Urinary bladder (tissue), 4 donors: ENCODE data around the gene RPL35. TPM values are rescaled to one million over a fixed set of nuclear protein-coding genes. Genes with fewer than 3 reads are reported as not detected.

Source experiments
- DNase-seq: peaks from one replicate; pipeline ENCODE4 v3.0.0-alpha.2; 2015; ENCODE audit errors: extremely low spot score
- H3K27ac ChIP-seq: one replicate; pipeline ENCODE4 v1.5.1; 2013; ENCODE audit warnings: low read depth, mild to moderate bottlenecking, moderate library complexity
- H3K36me3 ChIP-seq: one replicate; pipeline ENCODE4 v1.6.1; 2013; ENCODE audit warnings: mild to moderate bottlenecking, moderate library complexity; ENCODE audit not compliant: insufficient read depth
- H3K4me1 ChIP-seq: one replicate; pipeline ENCODE4 v1.6.1; 2013; ENCODE audit warnings: mild to moderate bottlenecking, moderate library complexity; ENCODE audit not compliant: insufficient read depth
- H3K4me3 ChIP-seq: one replicate; pipeline ENCODE4 v1.5.1; 2013; ENCODE audit warnings: low read depth, low read length
- WGBS: extraction: QIAGEN DNeasy Blood & Tissue Kit; methylation state at CpG from one replicate; pipeline ENCODE4 v1.1.7; 2013; 5-methylcytosine and 5-hydroxymethylcytosine counted together
- polyA plus RNA-seq: library from polyadenylated mRNA; stranded (reverse); fragments of 200-250 nt; gene quantifications from one replicate; pipeline ENCODE4 v1.2.3, GENCODE V29; 2013
- total RNA-seq: library from RNA; depleted of rRNA; stranded (reverse); fragments of >200 nt; gene quantifications from one replicate; pipeline ENCODE4 v1.2.3, GENCODE V29; 2014
- donor health status: healthy with polysubstance abuse.
- donor health status: healthy.

RPL35 gene
- total and polyA plus RNA-seq, 2 donors = 1,117 to 2,692 TPM

DNA sequence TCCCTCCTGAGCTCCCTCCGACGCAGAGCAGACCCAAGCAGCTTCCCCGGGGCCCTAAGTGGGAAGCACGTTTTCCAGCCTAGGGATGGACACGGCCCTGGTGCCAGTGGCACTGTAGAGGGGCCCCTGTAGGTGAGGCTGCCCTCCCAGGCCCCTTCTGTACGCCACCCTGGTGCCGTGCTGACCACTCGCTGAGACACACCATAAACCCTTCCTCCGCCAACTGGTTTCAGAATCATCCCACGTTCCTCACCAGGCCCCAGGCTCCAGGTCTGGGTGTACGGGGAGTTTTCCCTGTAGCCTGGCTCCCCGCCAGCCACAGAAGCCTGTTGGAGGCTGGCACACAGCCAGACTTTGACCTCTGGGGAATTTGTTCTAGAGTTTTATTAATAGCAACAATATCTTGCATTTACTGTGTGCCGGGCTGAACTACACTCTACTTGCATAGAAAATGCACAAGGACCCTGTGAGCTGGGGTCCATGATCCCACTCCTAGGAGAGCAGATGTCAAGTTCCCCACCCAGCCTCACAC, 26.7 kb downstream of the RPL35 start:
- H3K36me3 ChIP-seq = no peaks in the 10 kb centered on the region
- 44% methylated on average over 13 of the region's 13 CpGs for WGBS
- no peak for DNase-seq
- no peak overlapping the region for H3K4me3 ChIP-seq
- no peaks in the 10 kb centered on the region for H3K4me1 ChIP-seq
- H3K27ac ChIP-seq = no peak overlapping the region

DNA sequence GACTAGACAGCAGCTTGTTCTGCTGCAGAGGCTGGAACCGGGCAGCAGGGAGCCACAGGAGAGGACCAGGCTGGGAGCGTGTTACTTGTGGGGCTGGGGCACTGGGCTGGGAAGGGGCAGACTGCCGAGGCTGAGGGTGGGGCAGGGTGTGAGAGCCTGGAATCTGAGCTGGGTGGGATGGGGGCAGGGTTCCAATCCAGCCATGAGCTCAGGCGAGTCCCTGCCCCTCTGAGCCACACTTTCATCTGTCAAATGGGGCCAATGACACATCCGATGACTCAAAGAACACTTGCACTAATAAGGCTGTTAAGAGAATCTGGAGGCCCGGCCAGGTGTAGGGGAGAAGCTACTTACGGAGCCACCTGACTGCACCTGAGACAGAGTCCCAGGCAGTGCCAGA, 27.2 kb downstream of the RPL35 start:
- Histone ChIP-seq H3K4me1 (no peaks in the 10 kb centered on the region), H3K27ac (no peak overlapping the region), H3K36me3 (no peaks in the 10 kb centered on the region), H3K4me3 (no peak overlapping the region)
- WGBS = 64% methylated on average over 7 of the region's 7 CpGs
- no peak for DNase-seq

DNA sequence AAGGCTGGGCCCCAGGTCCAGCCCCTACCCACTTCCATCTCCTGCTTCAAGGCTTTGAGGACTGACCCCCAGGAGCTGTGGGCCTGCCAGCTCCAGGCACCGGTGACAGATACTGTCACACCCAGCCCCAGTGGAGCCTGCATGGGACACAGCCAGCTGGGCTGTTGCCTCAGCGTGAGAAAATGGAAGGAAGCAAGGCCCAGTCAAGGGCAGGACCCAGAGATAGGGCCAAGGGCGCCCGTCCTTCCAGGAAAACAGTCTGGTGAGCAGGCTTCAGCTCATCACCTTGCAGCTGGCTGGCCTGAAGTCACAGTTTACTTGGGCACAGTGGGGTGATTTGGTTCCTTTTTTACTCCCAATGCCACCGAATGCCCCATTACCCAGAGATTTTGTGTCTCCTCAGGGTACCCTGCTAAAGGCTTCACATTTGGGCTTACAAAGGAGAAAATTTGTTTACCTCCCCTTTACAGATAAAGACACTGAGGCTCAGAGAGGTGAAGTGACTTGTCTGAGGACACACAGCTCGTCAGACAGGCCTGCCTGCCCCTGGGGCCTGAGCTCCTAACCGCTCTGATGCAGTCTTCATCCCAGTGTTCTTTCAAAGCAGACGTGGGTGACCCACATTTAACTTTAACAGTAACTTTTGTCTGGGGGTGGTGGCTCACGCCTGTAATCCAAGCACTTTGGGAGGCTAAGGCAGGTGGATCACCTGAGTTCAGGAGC, 30.0 kb downstream of the RPL35 start:
- Histone ChIP-seq H3K36me3 (no peaks in the 10 kb centered on the region), H3K4me1 (no peaks in the 10 kb centered on the region), H3K4me3 (no peak overlapping the region), H3K27ac (no peak overlapping the region)
- 79% methylated on average over 9 of the region's 9 CpGs for whole genome bisulfite sequencing
- no peak for DNase-seq

DNA sequence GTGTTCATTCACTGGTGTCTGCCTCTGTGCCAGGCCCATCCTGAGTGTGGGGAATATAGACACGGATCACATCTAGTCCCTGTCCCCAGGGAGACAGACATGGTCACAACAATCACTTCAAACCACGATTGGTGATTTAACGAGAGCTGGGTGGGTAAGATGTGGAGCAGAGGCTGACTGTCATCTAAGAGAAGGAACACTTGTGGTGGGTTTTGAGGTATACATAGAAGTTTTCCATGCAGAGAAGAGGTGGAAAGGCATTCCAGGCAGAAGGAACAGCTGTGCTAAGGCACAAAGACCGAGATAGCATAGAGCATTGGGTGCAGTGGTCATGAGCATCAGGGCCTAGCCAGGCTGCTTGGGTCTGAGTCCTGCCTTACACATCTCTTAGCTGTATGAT, 31.2 kb downstream of the RPL35 start:
- no peak overlapping the region for H3K4me3 ChIP-seq
- no peak for DNase-seq
- no peaks in the 10 kb centered on the region for H3K36me3 ChIP-seq
- no peak overlapping the region for H3K27ac ChIP-seq
- WGBS = 72% methylated on average over 4 of the region's 4 CpGs
- no peaks in the 10 kb centered on the region for H3K4me1 ChIP-seq

DNA sequence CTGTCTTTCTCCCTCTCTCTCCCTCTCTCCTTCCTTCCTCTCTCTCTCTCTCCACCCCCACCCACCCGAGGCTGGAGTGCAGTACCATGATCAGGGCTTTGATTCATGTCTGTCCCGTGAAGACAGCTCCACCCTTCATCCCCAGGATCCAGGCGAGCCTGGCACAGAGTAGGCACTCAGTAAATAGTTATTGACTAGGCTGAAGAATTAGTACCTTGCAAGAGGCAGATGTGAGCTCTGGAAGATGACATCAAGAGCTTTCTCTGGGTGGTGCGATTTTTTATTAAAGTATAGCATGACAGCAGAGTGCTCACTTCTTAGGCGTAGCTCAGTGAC, 32.5 kb downstream of the RPL35 start:
- no peaks in the 10 kb centered on the region for H3K4me1 ChIP-seq
- no peaks in the 10 kb centered on the region for H3K36me3 ChIP-seq
- WGBS = 43% methylated on average over 5 of the region's 5 CpGs
- DNase-seq = no peak
- no peak overlapping the region for H3K4me3 ChIP-seq
- no peak overlapping the region for H3K27ac ChIP-seq

DNA sequence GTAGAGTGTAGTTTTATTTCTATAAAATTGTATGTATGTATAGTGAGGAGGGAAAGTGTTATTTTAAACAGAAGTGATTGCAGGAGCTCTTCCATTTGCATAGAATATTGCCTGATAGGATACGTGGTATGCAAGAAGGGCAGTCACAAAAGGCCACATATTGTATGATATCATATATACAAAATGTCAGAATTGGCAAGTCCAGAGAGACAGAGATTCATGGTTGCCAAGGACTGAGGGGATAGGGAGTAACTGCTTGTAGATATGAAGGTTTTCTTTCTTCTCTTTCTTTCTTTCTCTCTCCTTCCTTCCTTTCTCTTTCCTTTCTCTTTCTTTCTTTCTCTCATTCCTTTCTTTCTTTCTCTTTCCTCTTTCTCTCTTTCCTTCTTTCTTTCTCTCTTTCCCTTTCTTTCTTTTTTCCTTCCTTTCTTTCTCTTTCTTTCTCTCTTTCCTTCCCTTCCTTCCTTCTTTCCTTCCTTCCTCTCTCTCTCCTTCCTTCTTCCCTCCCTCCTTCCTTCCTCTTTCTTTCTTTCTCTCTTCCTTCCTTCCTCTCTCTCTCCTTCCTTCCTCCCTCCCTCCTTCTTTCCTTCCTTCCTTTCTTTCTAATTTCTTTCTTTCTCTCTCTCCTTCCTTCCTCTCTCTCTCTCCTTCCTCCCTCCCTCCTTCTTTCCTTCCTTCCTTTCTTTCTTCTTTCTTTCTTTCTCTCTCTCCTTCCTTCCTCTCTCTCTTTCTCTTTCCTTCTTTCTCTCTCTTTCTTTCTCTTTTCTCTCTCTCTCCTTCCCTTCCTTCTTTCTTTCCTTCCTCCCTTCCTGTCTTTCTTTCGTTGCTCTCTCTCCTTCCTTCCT, 33.0 kb downstream of the RPL35 start:
- H3K27ac ChIP-seq = no peak overlapping the region
- H3K36me3 ChIP-seq = no peaks in the 10 kb centered on the region
- H3K4me3 ChIP-seq = no peak overlapping the region
- no peaks in the 10 kb centered on the region for H3K4me1 ChIP-seq
- DNase-seq = no peak
- WGBS = 41% methylated on average over 2 of the region's 2 CpGs

DNA sequence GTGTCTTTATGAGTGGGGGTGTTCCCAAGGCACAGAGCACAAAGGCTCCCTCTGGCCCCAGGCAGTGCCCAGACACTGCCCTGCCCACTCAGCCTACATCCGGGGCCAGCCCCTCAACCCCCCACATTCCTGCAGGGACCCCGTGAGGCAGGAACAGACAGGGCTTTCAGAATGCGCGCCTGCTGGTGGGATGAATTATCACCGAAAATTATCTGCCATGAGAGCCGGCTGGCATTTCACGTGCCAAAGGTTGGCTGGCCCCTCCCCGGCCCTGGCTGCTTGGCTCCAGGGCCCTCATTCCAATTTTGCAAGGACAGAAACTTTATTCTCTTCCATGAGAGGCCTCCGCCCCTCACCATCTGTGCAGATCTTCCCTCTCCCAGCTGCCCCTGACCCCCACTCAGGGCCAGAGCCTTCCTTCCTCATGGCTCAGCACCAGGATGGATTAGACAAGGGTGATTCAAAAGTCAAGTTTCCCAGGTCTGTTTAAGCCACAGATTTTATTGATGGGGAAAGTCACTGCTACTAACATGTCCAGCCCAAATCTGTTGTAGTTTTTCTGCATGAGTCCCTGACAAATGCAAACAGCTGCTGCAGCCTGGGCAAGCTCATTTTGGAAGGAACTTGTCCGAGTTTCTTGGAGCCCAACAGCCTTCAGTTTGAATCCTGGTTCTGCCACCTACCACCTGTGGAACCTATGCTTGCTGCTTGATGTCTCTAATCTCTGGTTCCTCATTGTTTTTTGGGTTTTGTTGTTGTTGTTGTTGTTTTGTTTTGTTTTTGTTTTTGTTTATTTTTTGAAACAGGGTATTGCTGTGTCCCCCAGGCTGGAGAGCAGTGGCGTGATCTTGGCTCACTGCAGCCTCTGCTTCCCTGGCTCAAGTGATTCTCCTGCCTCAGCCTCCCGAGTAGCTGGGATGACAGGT, 40.8 kb downstream of the RPL35 start:
- Histone ChIP-seq H3K27ac (no peak overlapping the region), H3K4me3 (no peak overlapping the region), H3K36me3 (no peaks in the 10 kb centered on the region), H3K4me1 (no peaks in the 10 kb centered on the region)
- 64% methylated on average over 12 of the region's 12 CpGs for WGBS
- no peak for DNase-seq

DNA sequence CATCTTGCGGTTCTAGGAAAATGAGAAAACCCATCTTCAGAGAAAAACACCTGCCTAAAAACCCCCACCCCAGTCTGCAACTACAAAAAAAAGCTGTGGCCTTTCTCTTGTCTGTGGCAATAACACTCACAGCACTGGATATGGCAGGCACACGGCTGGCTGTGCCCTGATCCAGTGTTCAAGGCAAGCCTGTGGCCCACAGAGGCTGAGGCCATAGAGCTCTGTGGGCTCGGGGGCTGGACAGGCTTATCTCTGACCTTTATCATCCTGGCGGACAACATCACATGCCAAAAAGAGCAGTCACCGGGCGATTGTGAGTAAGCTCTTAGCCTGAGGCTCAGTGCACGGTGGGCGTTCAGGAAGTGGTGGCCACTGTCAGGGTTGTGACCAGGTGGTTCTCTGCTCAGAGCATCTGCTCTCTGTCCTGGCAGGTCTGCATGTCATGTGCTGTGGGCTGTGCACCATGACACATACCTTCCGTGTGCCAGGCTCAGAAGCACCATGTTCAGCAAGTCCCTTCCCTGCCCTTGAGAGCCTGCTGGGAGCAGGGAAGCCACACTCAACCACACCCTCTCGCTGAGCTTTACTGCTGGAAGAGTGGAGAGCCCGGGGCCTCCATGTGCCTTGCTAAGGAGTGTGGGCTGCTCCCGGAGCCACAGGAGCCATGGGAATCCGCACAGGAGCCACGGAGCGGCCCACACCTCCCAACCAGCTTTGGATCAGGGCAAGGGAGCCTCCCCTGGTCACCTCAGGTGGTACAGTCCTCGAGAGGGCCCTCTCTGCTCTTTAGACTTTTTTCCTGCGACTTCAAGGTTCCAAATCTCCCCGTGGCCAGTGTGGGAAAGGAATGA, 43.1 kb downstream of the RPL35 start:
- WGBS = 62% methylated on average over 18 of the region's 18 CpGs
- H3K4me3 ChIP-seq = no peak overlapping the region
- no peak for DNase-seq
- no peaks in the 10 kb centered on the region for H3K36me3 ChIP-seq
- H3K27ac ChIP-seq = peak overlapping the region; percentile 48
- H3K4me1 ChIP-seq = no peaks in the 10 kb centered on the region

DNA sequence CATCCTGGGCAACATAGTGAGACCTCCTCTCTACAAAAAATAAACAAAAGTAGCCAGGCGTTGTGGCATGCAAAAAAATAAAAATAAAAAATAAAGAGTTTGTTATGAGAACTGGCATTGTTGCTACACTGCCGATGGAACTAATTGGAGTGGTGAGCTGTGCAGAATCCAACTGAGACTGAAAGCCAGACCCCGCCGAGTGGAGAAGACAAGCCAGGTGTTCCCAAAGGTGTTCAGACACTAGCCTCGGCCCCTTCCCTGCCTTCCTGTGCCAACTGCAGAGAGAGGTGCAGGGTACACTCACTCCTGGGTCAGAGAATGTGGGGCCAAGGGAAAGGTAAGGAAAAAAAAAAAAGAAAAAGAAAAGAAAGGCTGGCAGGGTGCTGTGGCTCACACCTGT, 46.2 kb downstream of the RPL35 start:
- Histone ChIP-seq H3K4me3 (no peak overlapping the region), H3K27ac (no peak overlapping the region), H3K36me3 (no peaks in the 10 kb centered on the region), H3K4me1 (no peaks in the 10 kb centered on the region)
- WGBS = 92% methylated on average over 5 of the region's 5 CpGs
- no peak for DNase-seq

DNA sequence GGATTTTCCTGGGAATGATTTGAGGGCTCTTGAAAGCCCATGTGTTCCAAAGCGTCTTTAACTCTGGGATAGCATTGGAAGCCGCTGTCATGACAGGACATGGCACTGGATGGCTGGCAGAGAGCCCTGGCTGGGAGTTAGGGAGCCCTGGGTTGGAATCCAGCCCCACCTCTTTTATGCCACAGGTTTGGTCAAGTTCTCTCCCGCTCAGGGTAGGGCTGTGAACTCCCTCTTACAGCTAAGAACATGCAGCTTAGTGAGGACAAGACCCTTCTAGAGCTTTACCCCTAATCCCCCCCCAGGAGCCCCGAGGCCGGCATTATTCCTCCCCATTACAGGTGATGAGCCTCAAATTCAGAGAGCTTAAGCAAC, 47.6 kb downstream of the RPL35 start:
- no peak overlapping the region for H3K27ac ChIP-seq
- H3K36me3 ChIP-seq = no peaks in the 10 kb centered on the region
- H3K4me1 ChIP-seq = no peaks in the 10 kb centered on the region
- WGBS = 64% methylated on average over 5 of the region's 5 CpGs
- no peak overlapping the region for H3K4me3 ChIP-seq
- no peak for DNase-seq

DNA sequence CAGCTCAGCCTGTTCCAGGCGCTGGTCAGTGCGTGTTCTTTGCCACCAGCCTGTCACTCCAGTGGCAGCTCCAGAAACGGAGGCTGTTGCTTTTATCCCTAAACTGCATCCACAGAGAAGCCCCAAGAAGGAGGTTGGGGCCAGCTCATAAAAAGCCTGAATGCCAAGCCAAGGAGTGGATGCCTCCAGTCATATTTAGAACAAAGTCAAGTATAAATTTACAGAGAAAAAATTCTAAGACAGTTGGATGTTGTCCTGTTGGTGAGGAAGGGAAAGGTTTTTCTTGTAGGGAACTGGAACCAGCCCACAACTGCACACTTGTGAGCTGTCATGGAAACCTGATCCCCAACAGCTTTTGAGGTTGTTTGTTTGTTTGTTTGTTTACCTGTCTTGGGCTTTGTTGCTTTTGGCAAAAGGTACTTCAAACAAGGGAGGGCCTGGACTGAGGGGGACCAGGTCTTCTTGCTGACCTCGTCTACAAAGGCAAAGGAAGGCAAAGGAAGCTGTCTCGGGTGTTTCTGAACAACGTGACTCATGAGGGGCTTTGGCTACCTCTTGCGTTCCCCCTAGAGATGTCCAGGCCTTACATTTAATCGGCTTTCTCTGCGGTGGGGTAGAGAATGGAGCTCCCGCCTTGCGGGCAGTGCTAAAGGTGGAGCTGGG, 48.1 kb downstream of the RPL35 start:
- DNase-seq = no peak
- Histone ChIP-seq H3K36me3 (no peaks in the 10 kb centered on the region), H3K4me3 (no peak overlapping the region), H3K27ac (no peak overlapping the region), H3K4me1 (no peaks in the 10 kb centered on the region)
- WGBS = 55% methylated on average over 11 of the region's 11 CpGs

DNA sequence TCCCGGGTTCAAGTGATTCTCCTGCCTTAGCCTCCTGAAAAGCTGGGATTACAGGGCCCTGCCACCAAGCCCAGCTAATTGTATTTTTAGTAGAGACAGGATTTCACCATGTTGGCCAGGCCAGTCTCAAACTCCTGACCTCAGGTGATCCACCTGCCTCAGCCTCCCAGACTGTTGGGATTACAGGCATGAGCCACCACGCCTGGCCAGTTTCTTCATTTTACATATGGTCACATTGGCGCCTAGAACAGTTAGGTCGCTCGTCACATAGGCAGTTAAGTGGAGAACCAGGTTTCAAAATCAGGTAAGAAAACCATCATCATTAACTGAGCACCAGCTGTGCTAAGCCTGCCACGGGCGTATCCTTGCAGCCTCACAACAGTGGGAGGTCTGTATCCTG, 48.7 kb downstream of the RPL35 start:
- H3K4me1 ChIP-seq = no peaks in the 10 kb centered on the region
- 76% methylated on average over 7 of the region's 7 CpGs for WGBS
- no peak overlapping the region for H3K4me3 ChIP-seq
- no peak overlapping the region for H3K27ac ChIP-seq
- no peaks in the 10 kb centered on the region for H3K36me3 ChIP-seq
- no peak for DNase-seq
